MCF 10A (cell line): Measurements from ENCODE around the gene MUC20. TPM values are rescaled to one million over a fixed set of nuclear protein-coding genes. Genes with fewer than 3 reads are reported as not detected.

Source experiments
- BruUV-seq: library from RNA; stranded (reverse); fragments of 400-500 nt; replicated peaks from 2 replicates; lab custom pipeline; 2021; lab: Mats Ljungman, UMichigan
- CTCF ChIA-PET: fragments of 300-600 bp; sonication (Branson Sonifier 250); formaldehyde crosslinking; extraction: SDS; loops from one replicate; lab custom pipeline; 2021; ENCODE audit warnings: antibody characterized with exemption, inconsistent platforms; lab: Yijun Ruan, JAX
- POLR2A ChIA-PET: fragments of 300-600, 350-650 bp; sonication (Branson Sonifier 250); formaldehyde crosslinking; extraction: SDS; loops from one replicate; lab custom pipeline; 2020; ENCODE audit warnings: antibody characterized with exemption, inconsistent platforms; lab: Yijun Ruan, JAX
- DNase-seq: peaks from one replicate; pipeline ENCODE4 v3.0.0-alpha.2; 2018; ENCODE audit not compliant: unreplicated experiment
- H3K27ac Mint-ChIP-seq: one replicate; pipeline ENCODE4 v1.8.0; 2022; ENCODE audit warnings: mild to moderate bottlenecking, low read depth, mixed read lengths; ENCODE audit not compliant: unreplicated experiment
- H3K27me3 Mint-ChIP-seq: one replicate; pipeline ENCODE4 v1.8.0; 2022; ENCODE audit warnings: mixed read lengths; ENCODE audit not compliant: insufficient read depth, unreplicated experiment
- H3K36me3 Mint-ChIP-seq: one replicate; pipeline ENCODE4 v1.8.0; 2022; ENCODE audit warnings: mild to moderate bottlenecking, moderate library complexity, mixed read lengths; ENCODE audit not compliant: insufficient read depth, unreplicated experiment
- H3K4me1 Mint-ChIP-seq: one replicate; pipeline ENCODE4 v1.8.0; 2022; ENCODE audit warnings: mixed read lengths; ENCODE audit not compliant: insufficient read depth, unreplicated experiment
- H3K4me3 Mint-ChIP-seq: one replicate; pipeline ENCODE4 v1.8.0; 2022; ENCODE audit warnings: mild to moderate bottlenecking, moderate library complexity, mixed read lengths; ENCODE audit not compliant: unreplicated experiment
- H3K9me3 Mint-ChIP-seq: one replicate; pipeline ENCODE4 v1.8.0; 2022; ENCODE audit warnings: mixed read lengths; ENCODE audit not compliant: unreplicated experiment
- intact Hi-C: fragments of 100-400 bp; cut with micrococcal nuclease; formaldehyde crosslinking; loops from 2 replicates; pipeline ENCODE4 v1.14.1; 2022
- total RNA-seq: library from RNA; stranded (reverse); gene quantifications from 2 replicates; pipeline ENCODE4 v1.2.3, GENCODE V29; 2022
- TF ChIP-seq, protein P1 (sequence below): fragments of 200-600 bp; IDR thresholded peaks from one replicate; pipeline ENCODE4 v1.8.0; 2022; ENCODE audit warnings: antibody characterized with exemption, mild to moderate bottlenecking; ENCODE audit not compliant: unreplicated experiment

The MUC20 gene
- total RNA-seq, 1 experiment from 2014 or later, result 2.3 TPM

DNA sequence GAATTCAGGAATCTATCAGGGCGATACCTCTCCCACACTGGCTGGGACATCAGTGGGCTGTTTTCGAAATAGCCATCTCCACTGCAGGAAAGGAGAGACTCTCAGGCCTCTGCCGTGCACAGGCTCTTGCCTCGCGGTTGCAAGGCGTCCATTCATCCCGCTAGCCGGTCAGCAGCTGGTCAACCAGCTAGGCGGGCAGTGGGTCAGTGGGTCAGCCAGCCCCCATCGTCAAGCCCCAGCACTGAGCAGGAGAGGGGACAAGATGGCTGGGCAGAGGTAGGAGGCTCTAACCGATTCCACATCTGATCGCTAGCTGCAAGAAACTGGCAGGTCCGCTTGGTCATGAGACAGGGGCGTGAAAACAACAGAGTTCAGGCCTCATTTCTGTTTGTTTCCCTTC lies 45.9 kb downstream of the MUC20 start:
- H3K9me3 Mint-ChIP-seq, result no peaks in the 10 kb centered on the region
- no peak overlapping the region for H3K4me3 Mint-ChIP-seq
- ChIA-PET POLR2A (no interaction called here), CTCF (no interaction called here)
- DNase-seq, result no peak
- no peaks in the 10 kb centered on the region for H3K27me3 Mint-ChIP-seq
- H3K4me1 Mint-ChIP-seq, result no peaks in the 10 kb centered on the region
- intact Hi-C loops, result no loop called here
- no peak overlapping the region for H3K27ac Mint-ChIP-seq
- TF ChIP-seq, protein P1, sequence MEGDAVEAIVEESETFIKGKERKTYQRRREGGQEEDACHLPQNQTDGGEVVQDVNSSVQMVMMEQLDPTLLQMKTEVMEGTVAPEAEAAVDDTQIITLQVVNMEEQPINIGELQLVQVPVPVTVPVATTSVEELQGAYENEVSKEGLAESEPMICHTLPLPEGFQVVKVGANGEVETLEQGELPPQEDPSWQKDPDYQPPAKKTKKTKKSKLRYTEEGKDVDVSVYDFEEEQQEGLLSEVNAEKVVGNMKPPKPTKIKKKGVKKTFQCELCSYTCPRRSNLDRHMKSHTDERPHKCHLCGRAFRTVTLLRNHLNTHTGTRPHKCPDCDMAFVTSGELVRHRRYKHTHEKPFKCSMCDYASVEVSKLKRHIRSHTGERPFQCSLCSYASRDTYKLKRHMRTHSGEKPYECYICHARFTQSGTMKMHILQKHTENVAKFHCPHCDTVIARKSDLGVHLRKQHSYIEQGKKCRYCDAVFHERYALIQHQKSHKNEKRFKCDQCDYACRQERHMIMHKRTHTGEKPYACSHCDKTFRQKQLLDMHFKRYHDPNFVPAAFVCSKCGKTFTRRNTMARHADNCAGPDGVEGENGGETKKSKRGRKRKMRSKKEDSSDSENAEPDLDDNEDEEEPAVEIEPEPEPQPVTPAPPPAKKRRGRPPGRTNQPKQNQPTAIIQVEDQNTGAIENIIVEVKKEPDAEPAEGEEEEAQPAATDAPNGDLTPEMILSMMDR, result no peak
- H3K36me3 Mint-ChIP-seq, result no peaks in the 10 kb centered on the region
- no TSS peak for BruUV-seq

DNA sequence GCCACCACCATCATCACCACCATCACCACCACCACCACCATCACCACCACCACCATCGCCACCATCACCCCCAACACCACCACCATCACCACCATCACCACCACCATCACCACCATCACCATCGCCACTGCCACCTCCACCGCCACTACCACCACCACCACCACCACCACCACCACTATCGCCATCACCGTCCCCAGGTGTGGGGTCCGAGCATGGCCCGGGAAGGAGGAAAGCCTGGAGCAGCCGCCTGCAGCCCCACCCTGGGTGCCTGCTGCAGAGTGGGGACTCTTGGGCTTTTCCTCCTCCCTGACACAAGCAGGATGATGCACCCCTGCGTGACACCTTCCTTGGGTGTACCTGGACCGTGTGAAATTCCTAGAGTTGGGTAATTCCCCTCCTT lies 47.0 kb downstream of the MUC20 start:
- Mint-ChIP-seq H3K4me1 (no peaks in the 10 kb centered on the region), H3K9me3 (peaks cover 7% of the 10 kb centered on the region), H3K4me3 (no peak overlapping the region), H3K27ac (no peak overlapping the region), H3K27me3 (no peaks in the 10 kb centered on the region), H3K36me3 (no peaks in the 10 kb centered on the region)
- ChIA-PET POLR2A (no interaction called here), CTCF (no interaction called here)
- intact Hi-C loops, result no loop called here
- no TSS peak for BruUV-seq
- TF ChIP-seq, protein P1, result no peak
- no peak for DNase-seq

DNA sequence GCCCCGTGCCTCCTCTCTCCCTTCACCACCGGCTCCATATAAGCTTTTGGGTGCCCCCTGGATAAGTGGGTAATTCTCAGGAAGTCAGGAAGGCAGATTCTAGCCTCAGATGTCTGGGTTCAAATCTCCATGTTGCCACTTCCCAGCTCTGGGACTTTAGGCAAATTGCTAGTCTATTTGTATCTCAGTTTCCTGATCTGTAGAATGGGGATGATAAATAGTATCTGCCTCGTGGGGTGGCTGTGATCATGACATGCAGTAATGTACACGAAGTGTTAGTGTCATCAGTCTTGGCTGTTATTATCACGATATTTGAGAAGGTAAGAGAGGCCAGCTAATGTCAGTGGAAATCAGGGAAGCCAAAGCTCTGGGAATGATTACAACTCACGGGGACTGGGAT lies 47.6 kb downstream of the MUC20 start:
- POLR2A ChIA-PET, result no interaction called here

DNA sequence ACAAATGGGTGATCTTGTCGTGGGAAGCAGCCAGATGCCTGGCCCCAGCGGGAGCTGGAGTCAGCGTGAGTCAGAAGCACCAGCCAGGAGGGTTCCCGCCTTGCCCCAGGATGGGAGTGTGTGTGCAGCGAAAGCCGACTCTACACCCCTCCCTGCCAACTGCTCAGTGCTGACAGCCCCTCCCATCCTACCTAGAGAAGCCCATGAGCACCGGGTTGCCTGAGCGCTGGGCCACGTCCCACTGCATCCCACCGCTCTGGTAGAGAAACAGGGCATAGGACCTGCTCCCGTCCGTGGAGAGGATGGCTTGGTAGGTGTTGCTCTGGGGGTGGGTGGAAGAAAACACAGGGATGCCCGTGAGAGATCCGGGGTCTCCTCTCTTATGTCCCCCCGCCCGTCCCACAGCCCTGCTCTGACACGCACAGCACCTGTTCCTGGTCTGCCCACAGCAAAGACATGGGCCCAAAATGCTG lies 48.1 kb downstream of the MUC20 start:
- POLR2A ChIA-PET, result no interaction called here
- intact Hi-C loops, result no loop called here
- no peak overlapping the region for H3K27ac Mint-ChIP-seq
- no peaks in the 10 kb centered on the region for H3K4me1 Mint-ChIP-seq
- no peak for DNase-seq
- CTCF ChIA-PET, result no interaction called here
- peaks cover 16% of the 10 kb centered on the region for H3K9me3 Mint-ChIP-seq
- no peaks in the 10 kb centered on the region for H3K36me3 Mint-ChIP-seq
- no peak overlapping the region for H3K4me3 Mint-ChIP-seq
- BruUV-seq, result no TSS peak
- H3K27me3 Mint-ChIP-seq, result no peaks in the 10 kb centered on the region
- TF ChIP-seq, protein P1, result no peak

More for the DNA sequence above, 47.6 kb downstream of the MUC20 start:
- Mint-ChIP-seq H3K27ac (no peak overlapping the region), H3K27me3 (no peaks in the 10 kb centered on the region), H3K4me3 (no peak overlapping the region), H3K4me1 (no peaks in the 10 kb centered on the region), H3K9me3 (peaks cover 13% of the 10 kb centered on the region), H3K36me3 (no peaks in the 10 kb centered on the region)
- no TSS peak for BruUV-seq
- intact Hi-C loops, result no loop called here
- TF ChIP-seq, protein P1, result no peak
- CTCF ChIA-PET, result no interaction called here
- DNase-seq, result no peak
